Common myeloid progenitor, CD34-positive (primary cell): ENCODE data around the gene CRISP2. TPM values are rescaled to one million over a fixed set of nuclear protein-coding genes. Genes with fewer than 3 reads are reported as not detected.
A peak's percentile ranks its signal among the peaks of the same experiment; 100 is the strongest.

Experiments used
- CTCF ChIA-PET: fragments of 350-600 bp; sonication (Branson Sonifier 250); formaldehyde crosslinking; loops from one replicate; lab custom pipeline; 2021; ENCODE audit warnings: antibody characterized with exemption; lab: Charles Lee
- POLR2A ChIA-PET: fragments of 350-600 bp; sonication (Branson Sonifier 250); formaldehyde crosslinking; loops from one replicate; lab custom pipeline; 2021; ENCODE audit warnings: antibody characterized with exemption; lab: Charles Lee
- DNase-seq, 3 donors: peaks; one replicate each; pipeline versions ENCODE4 v3.0.0 to v3.0.0-alpha.2; 2013
- H3K27ac ChIP-seq, 2 experiments: 1 replicate in 1 of 2; 2 replicates in 1 of 2; pipeline ENCODE4 v1.7.0; 2013; ENCODE audit warnings: inconsistent platforms in 2 of 2, low read length in 2 of 2, mild to moderate bottlenecking in 2 of 2, low read depth in 1 of 2, moderate library complexity in 1 of 2; ENCODE audit not compliant: severe bottlenecking in 2 of 2, insufficient read depth in 1 of 2, poor library complexity in 1 of 2
- H3K27me3 ChIP-seq, 5 experiments: replicated peaks in 2 of 5; 1 replicate in 3 of 5; 2 replicates in 2 of 5; pipeline versions ENCODE4 v1.6.1 to v1.7.0; 2013; ENCODE audit warnings: low read length in 4 of 5, mild to moderate bottlenecking in 2 of 5, moderate library complexity in 2 of 5, inconsistent platforms in 1 of 5; ENCODE audit not compliant: insufficient read depth in 5 of 5, control insufficient read depth in 4 of 5
- H3K36me3 ChIP-seq, 4 experiments: 1 replicate in 2 of 4; 2 replicates in 2 of 4; pipeline versions ENCODE4 v1.6.1 to v1.7.0; 2013; ENCODE audit warnings: low read length in 3 of 4, control low read depth in 1 of 4, mild to moderate bottlenecking in 1 of 4; ENCODE audit not compliant: control insufficient read depth in 4 of 4, insufficient read depth in 4 of 4
- H3K4me1 ChIP-seq, 4 experiments: 1 replicate in 3 of 4; 2 replicates in 1 of 4; pipeline versions ENCODE4 v1.6.1 to v1.7.1; 2013; ENCODE audit warnings: low read length in 3 of 4, mild to moderate bottlenecking in 3 of 4, control low read depth in 1 of 4, inconsistent platforms in 1 of 4, moderate library complexity in 1 of 4; ENCODE audit not compliant: control insufficient read depth in 4 of 4, insufficient read depth in 4 of 4; ENCODE audit errors: control extremely low read depth in 1 of 4
- H3K4me3 ChIP-seq, 7 experiments: 1 replicate in 4 of 7; 2 replicates in 3 of 7; pipeline versions ENCODE4 v1.5.1 to v1.7.0; 2013; ENCODE audit warnings: mild to moderate bottlenecking in 7 of 7, low read length in 6 of 7, moderate library complexity in 6 of 7, inconsistent platforms in 2 of 7, low read depth in 2 of 7, control low read depth in 1 of 7; ENCODE audit not compliant: insufficient read depth in 4 of 7, control insufficient read depth in 1 of 7; ENCODE audit errors: extremely low read depth in 1 of 7
- H3K9me3 ChIP-seq, 5 experiments: 1 replicate in 4 of 5; 2 replicates in 1 of 5; pipeline versions ENCODE4 v1.6.1 to v1.7.1; 2013; ENCODE audit warnings: low read length in 4 of 5, mild to moderate bottlenecking in 2 of 5, inconsistent platforms in 1 of 5, low read depth in 1 of 5, moderate library complexity in 1 of 5; ENCODE audit not compliant: control insufficient read depth in 4 of 5, insufficient read depth in 2 of 5; ENCODE audit errors: control extremely low read depth in 1 of 5
- WGBS: methylation state at CpG from one replicate; pipeline ENCODE4 v1.1.5; 2013; ENCODE audit not compliant: insufficient coverage; 5-methylcytosine and 5-hydroxymethylcytosine counted together
- polyA plus RNA-seq: library from polyadenylated mRNA; unstranded; fragments of 120-200 nt; gene quantifications from one replicate; pipeline ENCODE4 v1.2.1, GENCODE V29; 2013

The CRISP2 gene, protein sequence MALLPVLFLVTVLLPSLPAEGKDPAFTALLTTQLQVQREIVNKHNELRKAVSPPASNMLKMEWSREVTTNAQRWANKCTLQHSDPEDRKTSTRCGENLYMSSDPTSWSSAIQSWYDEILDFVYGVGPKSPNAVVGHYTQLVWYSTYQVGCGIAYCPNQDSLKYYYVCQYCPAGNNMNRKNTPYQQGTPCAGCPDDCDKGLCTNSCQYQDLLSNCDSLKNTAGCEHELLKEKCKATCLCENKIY
- 0.32 TPM for polyA plus RNA-seq

GRCh38 chr6:49713346-49713745 lies at the start of gene CRISP2:
Gene CRISP2 (minus strand): TSS chr6:49713543. CDS start chr6:49709196, 4,347 bp downstream.
- no peaks in the 10 kb centered on the region for H3K27me3 ChIP-seq
- WGBS, result 84% methylated on average over 26 of the region's 26 CpGs
- peaks cover 0 to 3% (median 0%) of the 10 kb centered on the region in 5 experiments for H3K9me3 ChIP-seq
- peak in 2 of 3 donors; percentile 22 to 45 for DNase-seq
- no peaks in the 10 kb centered on the region for H3K4me1 ChIP-seq
- H3K4me3 ChIP-seq, result peak within 1 kb of the TSS in 1 of 7 experiments; percentile 46
- ChIA-PET CTCF (no interaction called here), POLR2A (no interaction called here)
- H3K36me3 ChIP-seq, result no peaks in the 10 kb centered on the region
- H3K27ac ChIP-seq, result no peak within 1 kb of the TSS

GRCh38 chr6:49744259-49744658 lies 30.9 kb upstream of the CRISP2 start, which contains the start of gene CRISP3:
Gene CRISP3 (minus strand): TSS chr6:49744388. CDS start chr6:49744367, 21 bp downstream.
- ChIA-PET POLR2A (no interaction called here), CTCF (no interaction called here)
- Histone ChIP-seq H3K4me3 (peak within 1 kb of the TSS in 1 of 7 experiments; percentile 31), H3K4me1 (no peaks in the 10 kb centered on the region), H3K9me3 (no peaks in the 10 kb centered on the region), H3K36me3 (no peaks in the 10 kb centered on the region), H3K27ac (no peak within 1 kb of the TSS), H3K27me3 (no peaks in the 10 kb centered on the region)
- peak in 1 of 3 donors; percentile 2 for DNase-seq
- WGBS, result 13% methylated on average over 1 of the region's 1 CpG

DNA sequence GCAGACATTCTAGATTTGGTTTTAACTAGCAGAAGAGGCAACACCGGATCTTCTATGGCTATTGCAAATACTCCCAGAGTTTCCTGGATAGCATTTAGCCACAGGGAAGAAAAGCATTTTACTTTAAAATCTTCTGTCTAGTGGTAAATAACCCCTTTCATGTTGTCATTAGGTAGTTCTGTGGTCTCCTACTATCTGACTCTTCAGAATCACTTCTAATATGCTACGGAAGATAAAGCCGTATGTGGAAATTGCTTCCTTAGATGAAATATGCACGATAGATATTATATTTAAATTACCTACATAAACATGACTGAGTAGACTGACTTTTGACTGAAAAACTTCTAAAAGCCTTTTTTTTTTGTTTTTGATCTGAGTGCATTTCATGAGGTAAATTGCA lies 30.1 kb upstream of the CRISP2 start:
- no peaks in the 10 kb centered on the region for H3K9me3 ChIP-seq
- DNase-seq, result peak in 2 of 3 donors; percentile 12 to 46
- no peaks in the 10 kb centered on the region for H3K27me3 ChIP-seq
- no CpG with 5 or more reads among the region's 4 CpGs for WGBS
- POLR2A ChIA-PET, result no interaction called here
- H3K4me1 ChIP-seq, result no peaks in the 10 kb centered on the region
- H3K27ac ChIP-seq, result no peak overlapping the region
- no peak overlapping the region for H3K4me3 ChIP-seq
- no peaks in the 10 kb centered on the region for H3K36me3 ChIP-seq
- CTCF ChIA-PET, result no interaction called here

DNA sequence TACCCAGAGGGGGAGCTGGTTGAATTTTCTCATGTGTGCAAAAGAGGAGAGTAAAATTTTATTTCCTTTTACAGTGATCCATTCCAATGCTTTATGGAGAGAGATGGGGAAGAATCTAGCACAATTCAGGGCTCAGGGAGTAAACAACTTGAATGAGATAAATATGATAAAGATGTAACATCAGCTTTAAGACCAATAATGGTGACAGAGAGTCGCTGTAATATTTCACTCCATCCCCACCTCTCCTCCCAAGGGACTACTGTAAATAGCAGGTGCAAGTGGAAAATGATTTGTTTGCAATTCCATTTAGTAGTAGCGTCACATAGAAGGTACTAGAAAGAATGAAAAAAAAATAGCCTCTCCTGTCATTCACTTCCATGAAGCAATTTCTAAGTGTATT lies 26.1 kb upstream of the CRISP2 start:
- no CpG with 5 or more reads among the region's 2 CpGs for WGBS
- H3K27ac ChIP-seq, result no peak overlapping the region
- CTCF ChIA-PET, result no interaction called here

DNA sequence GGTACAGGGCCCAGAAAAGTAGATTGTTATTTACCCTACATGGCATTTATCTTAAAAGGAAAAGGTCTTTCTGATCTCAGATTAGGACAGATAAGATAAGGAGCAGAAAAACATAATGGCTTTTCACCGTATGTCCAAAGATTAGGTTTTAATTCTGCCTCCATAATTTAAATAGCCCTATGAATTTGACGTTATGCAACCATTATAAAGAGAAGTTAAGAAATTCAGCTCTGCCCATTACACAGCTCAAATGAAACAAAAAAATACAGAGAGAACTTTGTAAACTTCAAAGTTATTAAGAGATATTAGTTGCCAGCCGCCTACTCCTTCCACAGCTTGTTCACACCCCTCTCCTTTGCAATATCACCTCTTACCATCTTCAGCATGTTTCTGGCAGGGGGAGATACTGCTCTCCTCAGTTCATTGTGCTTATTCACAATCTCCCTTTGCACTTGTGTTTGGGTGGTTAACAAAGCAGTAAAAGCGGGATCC lies 22.7 kb upstream of the CRISP2 start:
- no peaks in the 10 kb centered on the region for H3K4me1 ChIP-seq
- no peaks in the 10 kb centered on the region for H3K36me3 ChIP-seq
- peak in 2 of 3 donors; percentile 29 to 65 for DNase-seq
- CTCF ChIA-PET, result no interaction called here
- no peaks in the 10 kb centered on the region for H3K9me3 ChIP-seq
- WGBS, result no CpG with 5 or more reads among the region's 4 CpGs
- no peak overlapping the region for H3K4me3 ChIP-seq
- no peaks in the 10 kb centered on the region for H3K27me3 ChIP-seq
- POLR2A ChIA-PET, result no interaction called here
- H3K27ac ChIP-seq, result peak overlapping the region in 1 of 2 experiments; percentile 12

More for the DNA sequence above, 26.1 kb upstream of the CRISP2 start:
- Histone ChIP-seq H3K9me3 (no peaks in the 10 kb centered on the region), H3K36me3 (no peaks in the 10 kb centered on the region), H3K27me3 (no peaks in the 10 kb centered on the region), H3K4me3 (no peak overlapping the region), H3K4me1 (no peaks in the 10 kb centered on the region)
- POLR2A ChIA-PET, result no interaction called here
- no peak for DNase-seq

GRCh38 chr6:49733680-49734079 lies 20.3 kb upstream of the CRISP2 start:
- no peaks in the 10 kb centered on the region for H3K27me3 ChIP-seq
- CTCF ChIA-PET, result no interaction called here
- H3K4me1 ChIP-seq, result no peaks in the 10 kb centered on the region
- DNase-seq, result no peak
- POLR2A ChIA-PET, result no interaction called here
- no peak overlapping the region for H3K27ac ChIP-seq
- no peaks in the 10 kb centered on the region for H3K36me3 ChIP-seq
- H3K9me3 ChIP-seq, result no peaks in the 10 kb centered on the region
- no CpG with 5 or more reads among the region's 2 CpGs for WGBS
- H3K4me3 ChIP-seq, result no peak overlapping the region

DNA sequence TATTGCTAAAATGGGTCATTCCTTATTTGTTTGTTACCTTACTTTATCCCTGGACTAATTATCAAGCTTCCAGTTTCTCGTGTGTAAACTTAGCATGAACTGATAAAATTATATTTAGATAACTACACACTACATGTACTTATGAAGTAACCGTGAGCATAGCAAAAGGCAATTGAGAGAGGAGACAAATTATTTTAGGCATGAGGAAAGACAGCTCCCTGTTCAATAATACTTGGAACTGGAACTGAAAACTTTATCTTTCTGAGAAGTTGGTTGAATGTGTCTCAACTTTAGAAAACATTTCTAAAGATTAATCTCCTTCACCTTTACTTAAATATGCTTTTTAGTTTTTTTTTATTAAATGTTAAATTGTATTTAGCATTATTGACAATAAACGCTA lies 19.4 kb upstream of the CRISP2 start:
- WGBS, result no CpG with 5 or more reads among the region's 3 CpGs
- CTCF ChIA-PET, result no interaction called here

More for the DNA sequence above, 19.4 kb upstream of the CRISP2 start:
- Histone ChIP-seq H3K27me3 (no peaks in the 10 kb centered on the region), H3K4me3 (no peak overlapping the region), H3K4me1 (no peaks in the 10 kb centered on the region), H3K36me3 (no peaks in the 10 kb centered on the region), H3K9me3 (no peaks in the 10 kb centered on the region), H3K27ac (peak overlapping the region in 1 of 2 experiments; percentile 43)
- POLR2A ChIA-PET, result no interaction called here
- no peak for DNase-seq
